GM10266 (cell line): ENCODE results near the gene RGS14.

Experiments used
- DNase-seq: peaks from one replicate; pipeline ENCODE4 v3.0.0; 2012; ENCODE audit errors: extremely low spot score
- TF ChIP-seq, protein P1 (sequence below): IDR thresholded peaks from 2 replicates; pipeline ENCODE4 v1.5.1; 2012; ENCODE audit warnings: mild to moderate bottlenecking, low read depth; ENCODE audit not compliant: control insufficient read depth, insufficient read depth; ENCODE audit errors: missing control alignments

The RGS14 gene

GRCh38 chr5:177382423-177383029 is 24.8 kb downstream of the RGS14 start:
- no peak for DNase-seq
- TF ChIP-seq, protein P1, sequence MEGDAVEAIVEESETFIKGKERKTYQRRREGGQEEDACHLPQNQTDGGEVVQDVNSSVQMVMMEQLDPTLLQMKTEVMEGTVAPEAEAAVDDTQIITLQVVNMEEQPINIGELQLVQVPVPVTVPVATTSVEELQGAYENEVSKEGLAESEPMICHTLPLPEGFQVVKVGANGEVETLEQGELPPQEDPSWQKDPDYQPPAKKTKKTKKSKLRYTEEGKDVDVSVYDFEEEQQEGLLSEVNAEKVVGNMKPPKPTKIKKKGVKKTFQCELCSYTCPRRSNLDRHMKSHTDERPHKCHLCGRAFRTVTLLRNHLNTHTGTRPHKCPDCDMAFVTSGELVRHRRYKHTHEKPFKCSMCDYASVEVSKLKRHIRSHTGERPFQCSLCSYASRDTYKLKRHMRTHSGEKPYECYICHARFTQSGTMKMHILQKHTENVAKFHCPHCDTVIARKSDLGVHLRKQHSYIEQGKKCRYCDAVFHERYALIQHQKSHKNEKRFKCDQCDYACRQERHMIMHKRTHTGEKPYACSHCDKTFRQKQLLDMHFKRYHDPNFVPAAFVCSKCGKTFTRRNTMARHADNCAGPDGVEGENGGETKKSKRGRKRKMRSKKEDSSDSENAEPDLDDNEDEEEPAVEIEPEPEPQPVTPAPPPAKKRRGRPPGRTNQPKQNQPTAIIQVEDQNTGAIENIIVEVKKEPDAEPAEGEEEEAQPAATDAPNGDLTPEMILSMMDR, result peak; percentile 30

- TF ChIP-seq, protein P1, result no peak
- DNase-seq, result no peak
Measured at GRCh38 chr5:177383181-177383580, 25.5 kb downstream of the RGS14 start.

GRCh38 chr5:177384134-177384533 is 26.4 kb downstream of the RGS14 start, which contains the start of gene SLC34A1:
Gene SLC34A1, plus strand, starts transcription at chr5:177384434. Its CDS starts 1,308 bp downstream, at chr5:177385742.
- TF ChIP-seq, protein P1, result no peak
- DNase-seq, result no peak

- TF ChIP-seq, protein P1, result no peak
- DNase-seq, result no peak
Measured at GRCh38 chr5:177385720-177386119, 28.0 kb downstream of the RGS14 start.

- TF ChIP-seq, protein P1, result no peak
Measured at GRCh38 chr5:177386542-177386941, 28.8 kb downstream of the RGS14 start.

GRCh38 chr5:177387405-177387804 is 29.7 kb downstream of the RGS14 start:
- TF ChIP-seq, protein P1, result no peak
- no peak for DNase-seq

More at GRCh38 chr5:177386542-177386941, 28.8 kb downstream of the RGS14 start:
- DNase-seq, result no peak

DNA sequence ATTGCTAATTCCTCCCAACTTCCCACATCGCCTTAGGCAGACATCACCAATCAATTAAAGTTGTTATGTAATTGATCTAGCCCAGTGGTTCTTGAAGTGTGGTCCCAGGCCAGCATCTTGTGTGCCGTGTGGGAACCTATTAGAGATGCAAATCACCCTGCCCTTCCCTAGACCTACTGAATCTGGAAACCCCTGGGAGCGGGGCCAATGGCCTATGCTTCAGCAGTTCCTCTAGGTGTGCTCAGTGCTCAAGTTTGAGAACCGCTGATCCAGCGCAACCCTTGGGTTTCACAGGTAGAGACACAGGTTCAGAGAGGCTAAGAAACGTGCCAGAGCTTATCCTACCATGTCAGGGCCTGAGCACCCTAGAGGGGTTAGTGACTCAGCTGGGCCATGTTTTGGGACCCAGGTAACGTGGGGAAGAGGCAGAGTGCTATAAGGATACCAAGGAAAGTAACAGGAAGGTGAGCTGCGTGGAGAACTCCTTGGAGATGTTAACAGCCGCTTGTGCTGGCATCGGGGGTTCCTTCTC is 30.9 kb downstream of the RGS14 start:
- no peak for DNase-seq

More for the DNA sequence above, 30.9 kb downstream of the RGS14 start:
- TF ChIP-seq, protein P1, result no peak
